ENCODE data around the gene TCN1. TPM values are rescaled to one million over a fixed set of nuclear protein-coding genes. Genes with fewer than 3 reads are reported as not detected.

Gene TCN1
- total RNA-seq, 1 donor from 2014 or later = 1.7 TPM

GRCh38 chr11:59846556-59846955 lies 19.7 kb downstream of the TCN1 start:
- Histone ChIP-seq H3K4me3 (no peak overlapping the region), H3K36me3 (no peaks in the 10 kb centered on the region), H3K4me1 (no peaks in the 10 kb centered on the region), H3K27me3 (ENCODE audit: low read depth) (no peaks in the 10 kb centered on the region), H3K9me3 (no peaks in the 10 kb centered on the region), H3K27ac (no peak overlapping the region)
- ATAC-seq (no peak), DNase-seq (no peak)
- intact Hi-C loops (cut with DNase I) = no loop called here
- no peak for TF ChIP-seq CTCF (IDR thresholded peaks at IDR 0.05)

- Histone ChIP-seq H3K4me1 (no peaks in the 10 kb centered on the region), H3K4me3 (no peak within 1 kb of the TSS), H3K27me3 (ENCODE audit: low read depth) (no peaks in the 10 kb centered on the region), H3K27ac (no peak within 1 kb of the TSS), H3K36me3 (no peaks in the 10 kb centered on the region), H3K9me3 (no peaks in the 10 kb centered on the region)
- intact Hi-C loops (cut with DNase I) = no loop called here
- ATAC-seq (no peak), DNase-seq (no peak)
- no peak for TF ChIP-seq CTCF (IDR thresholded peaks at IDR 0.05)
These were observed 20.9 kb downstream of the TCN1 start, which contains the start of gene CBLIF for GRCh38 chr11:59845399-59845798. CBLIF (minus strand) TSS chr11:59845499; CDS start chr11:59845453, 46 bp downstream.

GRCh38 chr11:59842316-59842715 lies 24.0 kb downstream of the TCN1 start:
- no peak for TF ChIP-seq CTCF (IDR thresholded peaks at IDR 0.05)
- H3K36me3 ChIP-seq = no peaks in the 10 kb centered on the region
- no peaks in the 10 kb centered on the region for H3K4me1 ChIP-seq
- no peak overlapping the region for H3K27ac ChIP-seq
- intact Hi-C loops (cut with DNase I) = no loop called here
- ATAC-seq = no peak
- H3K9me3 ChIP-seq = no peaks in the 10 kb centered on the region
- DNase-seq = no peak
- H3K4me3 ChIP-seq = no peak overlapping the region
- no peaks in the 10 kb centered on the region for H3K27me3 ChIP-seq (ENCODE audit: low read depth)

- no peaks in the 10 kb centered on the region for H3K27me3 ChIP-seq (ENCODE audit: low read depth)
- no peaks in the 10 kb centered on the region for H3K9me3 ChIP-seq
- intact Hi-C loops (cut with DNase I) = no loop called here
- H3K27ac ChIP-seq = no peak overlapping the region
- ATAC-seq (no peak), DNase-seq (no peak)
- H3K36me3 ChIP-seq = no peaks in the 10 kb centered on the region
- no peak overlapping the region for H3K4me3 ChIP-seq
- H3K4me1 ChIP-seq = no peaks in the 10 kb centered on the region
- no peak for TF ChIP-seq CTCF (IDR thresholded peaks at IDR 0.05)
These were observed 24.8 kb downstream of the TCN1 start for GRCh38 chr11:59841514-59841913.

- no peak for TF ChIP-seq CTCF (IDR thresholded peaks at IDR 0.05)
- no peaks in the 10 kb centered on the region for H3K4me1 ChIP-seq
- H3K27ac ChIP-seq = no peak overlapping the region
- DNase-seq (no peak), ATAC-seq (no peak)
- H3K36me3 ChIP-seq = no peaks in the 10 kb centered on the region
- no peaks in the 10 kb centered on the region for H3K27me3 ChIP-seq (ENCODE audit: low read depth)
- no peak overlapping the region for H3K4me3 ChIP-seq
- H3K9me3 ChIP-seq = no peaks in the 10 kb centered on the region
- intact Hi-C loops (cut with DNase I) = no loop called here
These were observed 26.7 kb downstream of the TCN1 start for GRCh38 chr11:59839615-59840014.

GRCh38 chr11:59833602-59834001 lies 32.7 kb downstream of the TCN1 start:
- no peaks in the 10 kb centered on the region for H3K27me3 ChIP-seq (ENCODE audit: low read depth)
- ATAC-seq (no peak), DNase-seq (no peak)
- H3K4me1 ChIP-seq = no peaks in the 10 kb centered on the region
- H3K36me3 ChIP-seq = no peaks in the 10 kb centered on the region
- no peaks in the 10 kb centered on the region for H3K9me3 ChIP-seq
- H3K4me3 ChIP-seq = no peak overlapping the region
- intact Hi-C loops (cut with DNase I) = no loop called here
- H3K27ac ChIP-seq = no peak overlapping the region
- no peak for TF ChIP-seq CTCF (IDR thresholded peaks at IDR 0.05)
